Body of pancreas (tissue), 4 donors: Measurements from ENCODE around the gene ZNF540.

Experiments used
- POLR2A ChIP-seq, 3 donors: fragments of 450-650 bp; IDR thresholded peaks; one replicate each; pipeline ENCODE4 v1.6.1; 2016; ENCODE audit warnings: antibody characterized with exemption in 3 of 3, mild to moderate bottlenecking in 2 of 3
- TF ChIP-seq, protein P1 (sequence below), 7 experiments: fragments of 450-650 bp in 4 of 7; fragments of 200-600 bp in 3 of 7; sonication (generic) in 3 of 7; IDR thresholded peaks; one replicate each; pipeline ENCODE4 v1.5.1; 2016 to 2019; ENCODE audit warnings: antibody characterized with exemption in 7 of 7

DNA sequence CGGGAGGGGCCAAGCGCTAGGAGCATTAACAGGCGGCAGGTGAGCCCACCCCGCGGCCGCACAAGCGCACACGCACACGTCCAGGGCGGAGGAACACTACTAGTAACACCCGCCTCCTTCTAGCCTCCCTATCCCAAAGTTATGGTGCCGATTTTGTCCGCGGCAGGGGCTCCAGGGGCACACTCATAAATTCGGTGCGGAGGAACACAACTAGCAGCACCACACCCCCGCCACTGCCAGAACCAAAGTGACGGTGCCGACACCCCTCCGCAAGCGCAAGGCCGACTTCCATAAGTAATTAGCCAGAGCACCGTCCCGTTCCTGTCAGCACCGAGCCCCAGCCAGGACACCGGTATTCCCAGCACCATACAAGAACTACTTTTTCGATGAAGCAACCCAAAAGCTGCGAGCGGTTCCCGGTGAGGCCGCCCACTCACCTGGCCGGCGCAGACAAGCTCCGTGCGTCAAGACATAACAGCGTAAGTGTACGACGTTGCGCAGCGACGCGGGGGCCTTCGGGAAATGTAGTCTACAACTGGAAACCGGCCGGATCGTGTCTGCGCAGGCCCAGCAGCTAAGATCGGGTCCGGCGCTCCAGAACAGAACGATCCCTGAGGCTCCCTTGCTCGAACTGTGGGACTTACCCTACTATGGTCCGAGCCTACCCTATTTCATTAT, at the start of gene ZNF540, which contains the start of gene ZNF571:
- TF ChIP-seq, protein P1, sequence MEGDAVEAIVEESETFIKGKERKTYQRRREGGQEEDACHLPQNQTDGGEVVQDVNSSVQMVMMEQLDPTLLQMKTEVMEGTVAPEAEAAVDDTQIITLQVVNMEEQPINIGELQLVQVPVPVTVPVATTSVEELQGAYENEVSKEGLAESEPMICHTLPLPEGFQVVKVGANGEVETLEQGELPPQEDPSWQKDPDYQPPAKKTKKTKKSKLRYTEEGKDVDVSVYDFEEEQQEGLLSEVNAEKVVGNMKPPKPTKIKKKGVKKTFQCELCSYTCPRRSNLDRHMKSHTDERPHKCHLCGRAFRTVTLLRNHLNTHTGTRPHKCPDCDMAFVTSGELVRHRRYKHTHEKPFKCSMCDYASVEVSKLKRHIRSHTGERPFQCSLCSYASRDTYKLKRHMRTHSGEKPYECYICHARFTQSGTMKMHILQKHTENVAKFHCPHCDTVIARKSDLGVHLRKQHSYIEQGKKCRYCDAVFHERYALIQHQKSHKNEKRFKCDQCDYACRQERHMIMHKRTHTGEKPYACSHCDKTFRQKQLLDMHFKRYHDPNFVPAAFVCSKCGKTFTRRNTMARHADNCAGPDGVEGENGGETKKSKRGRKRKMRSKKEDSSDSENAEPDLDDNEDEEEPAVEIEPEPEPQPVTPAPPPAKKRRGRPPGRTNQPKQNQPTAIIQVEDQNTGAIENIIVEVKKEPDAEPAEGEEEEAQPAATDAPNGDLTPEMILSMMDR (IDR thresholded peaks at IDR 0.05): no peak
- TF ChIP-seq POLR2A (IDR thresholded peaks at IDR 0.05): peak; percentile 51 to 84 (median 82)
